NCI-H446 treated with DMSO at 0.1 percent for 48 hours (cell line): ENCODE data around the gene MOB3C.

Source experiments
- DNase-seq: peaks from one replicate; lab custom pipeline; 2025; lab: John Stamatoyannopoulos, UW

MOB3C gene

GRCh38 chr1:46571691-46572225, 44.9 kb downstream of the MOB3C start:
- DNase-seq, result no peak

GRCh38 chr1:46569884-46570725, 46.5 kb downstream of the MOB3C start:
- no peak for DNase-seq

- DNase-seq, result no peak
Observed at GRCh38 chr1:46569116-46569515, 47.5 kb downstream of the MOB3C start.

- no peak for DNase-seq
Observed at GRCh38 chr1:46568461-46568891, 48.1 kb downstream of the MOB3C start.

GRCh38 chr1:46563341-46563740, 53.3 kb downstream of the MOB3C start:
- DNase-seq, result no peak

- no peak for DNase-seq
Observed at GRCh38 chr1:46562498-46562897, 54.1 kb downstream of the MOB3C start.

GRCh38 chr1:46558966-46559365, 57.6 kb downstream of the MOB3C start:
- no peak for DNase-seq

GRCh38 chr1:46558141-46558963, 58.3 kb downstream of the MOB3C start:
- no peak for DNase-seq
